ENCODE measurements around the gene GDF10.

- TF ChIP-seq ZBTB34 (CRISPR knock-in tag; IDR thresholded peaks at IDR 0.05) = no peak
- no peak for TF ChIP-seq PRPF4 (IDR thresholded peaks at IDR 0.05; ENCODE audit: low read depth, low read length, poor library complexity, severe bottlenecking)
- TF ChIP-seq ZNF660 (CRISPR knock-in tag; IDR thresholded peaks at IDR 0.05; ENCODE audit: borderline replicate concordance, low read depth) = no peak
- no peak for TF ChIP-seq ZNF747 (CRISPR knock-in tag; IDR thresholded peaks at IDR 0.05; ENCODE audit: borderline replicate concordance)
- TF ChIP-seq ZBTB38 (CRISPR knock-in tag; IDR thresholded peaks at IDR 0.05) = no peak
- no peak for TF ChIP-seq PHF20 (CRISPR knock-in tag; IDR thresholded peaks at IDR 0.05)
- TF ChIP-seq SIN3A (IDR thresholded peaks at IDR 0.05; ENCODE audit: borderline replicate concordance, low read depth, low read length) = no peak
- TF ChIP-seq RAD51 (IDR thresholded peaks at IDR 0.05; ENCODE audit: borderline replicate concordance) = no peak
- no peak for TF ChIP-seq ZNF589 (CRISPR knock-in tag; conservative IDR thresholded peaks at IDR 0.05)
- no peak for TF ChIP-seq ELF3 (CRISPR knock-in tag; IDR thresholded peaks at IDR 0.05)
- TF ChIP-seq SP140L (CRISPR knock-in tag; IDR thresholded peaks at IDR 0.05; ENCODE audit: borderline replicate concordance) = no peak
- TF ChIP-seq NR3C1 (CRISPR knock-in tag; IDR thresholded peaks at IDR 0.05) = no peak
- no peak for TF ChIP-seq IRF1 (CRISPR knock-in tag; IDR thresholded peaks at IDR 0.05; ENCODE audit: low read depth)
Measured at GRCh38 chr10:47308775-47309174, 8.8 kb downstream of the GDF10 start.

All from HepG2 (cell line).